Parathyroid adenoma (tissue), 2 donors: ENCODE data around the gene RASGRP1.
A peak's percentile ranks its signal among the peaks of the same experiment; 100 is the strongest.

Source experiments
- H2AFZ ChIP-seq: fragments of 300-600 bp; sonication (generic); one replicate; pipeline ENCODE4 v1.7.0; 2017; ENCODE audit warnings: antibody characterized with exemption, mild to moderate bottlenecking
- H3K27ac ChIP-seq: fragments of 300-600 bp; sonication (generic); one replicate; pipeline ENCODE4 v1.7.0; 2017
- H3K27me3 ChIP-seq: fragments of 300-600 bp; sonication (generic); one replicate; pipeline ENCODE4 v1.7.0; 2017; ENCODE audit warnings: low read length; ENCODE audit not compliant: control insufficient read depth, insufficient read depth
- H3K36me3 ChIP-seq: fragments of 300-600 bp; sonication (generic); one replicate; pipeline ENCODE4 v1.7.0; 2017; ENCODE audit warnings: low read length; ENCODE audit not compliant: control insufficient read depth, insufficient read depth
- H3K4me1 ChIP-seq: fragments of 300-600 bp; sonication (generic); one replicate; pipeline ENCODE4 v1.7.0; 2017; ENCODE audit warnings: control low read depth
- H3K4me2 ChIP-seq: fragments of 300-600 bp; sonication (generic); one replicate; pipeline ENCODE4 v1.7.0; 2017; ENCODE audit warnings: low read length
- H3K4me3 ChIP-seq: fragments of 300-600 bp; sonication (generic); one replicate; pipeline ENCODE4 v1.7.0; 2017; ENCODE audit warnings: low read depth, low read length
- H3K79me2 ChIP-seq: fragments of 300-600 bp; sonication (generic); one replicate; pipeline ENCODE4 v1.7.0; 2017; ENCODE audit warnings: control low read depth
- H3K9ac ChIP-seq: fragments of 300-600 bp; sonication (generic); one replicate; pipeline ENCODE4 v1.7.0; 2017; ENCODE audit warnings: mild to moderate bottlenecking
- H3K9me3 ChIP-seq: fragments of 300-600 bp; sonication (generic); one replicate; pipeline ENCODE4 v1.7.0; 2017; ENCODE audit warnings: low read length; ENCODE audit not compliant: control insufficient read depth
- CTCF ChIP-seq: fragments of 300-600 bp; sonication (generic); IDR thresholded peaks from one replicate; pipeline ENCODE4 v1.7.0; 2017; ENCODE audit warnings: antibody characterized with exemption, mild to moderate bottlenecking
- donor health status: primary hyperparathyroidism.

The RASGRP1 gene

GRCh38 chr15:38479266-38479665 lies 85.3 kb downstream of the RASGRP1 start:
- Histone ChIP-seq H3K9ac (no peak overlapping the region), H3K4me2 (no peak overlapping the region), H3K9me3 (no peaks in the 10 kb centered on the region), H3K36me3 (no peaks in the 10 kb centered on the region), H3K27ac (no peak overlapping the region), H3K79me2 (no peaks in the 10 kb centered on the region), H3K27me3 (no peaks in the 10 kb centered on the region), H3K4me3 (no peak overlapping the region), H3K4me1 (no peaks in the 10 kb centered on the region), H2AFZ (no peak overlapping the region)
- TF ChIP-seq CTCF = no peak

GRCh38 chr15:38477637-38478036 lies 87.0 kb downstream of the RASGRP1 start:
- no peak overlapping the region for H3K4me3 ChIP-seq
- H3K4me1 ChIP-seq = no peaks in the 10 kb centered on the region
- no peaks in the 10 kb centered on the region for H3K36me3 ChIP-seq
- no peak overlapping the region for H2AFZ ChIP-seq
- no peaks in the 10 kb centered on the region for H3K27me3 ChIP-seq
- no peak overlapping the region for H3K9ac ChIP-seq
- no peak overlapping the region for H3K4me2 ChIP-seq
- H3K79me2 ChIP-seq = no peaks in the 10 kb centered on the region
- no peak for TF ChIP-seq CTCF
- H3K9me3 ChIP-seq = no peaks in the 10 kb centered on the region
- no peak overlapping the region for H3K27ac ChIP-seq

GRCh38 chr15:38476120-38476519 lies 88.5 kb downstream of the RASGRP1 start:
- Histone ChIP-seq H3K9ac (no peak overlapping the region), H2AFZ (no peak overlapping the region), H3K4me2 (no peak overlapping the region), H3K27me3 (no peaks in the 10 kb centered on the region), H3K4me3 (no peak overlapping the region), H3K27ac (no peak overlapping the region), H3K36me3 (no peaks in the 10 kb centered on the region), H3K9me3 (no peaks in the 10 kb centered on the region), H3K4me1 (no peaks in the 10 kb centered on the region), H3K79me2 (no peaks in the 10 kb centered on the region)
- no peak for TF ChIP-seq CTCF

GRCh38 chr15:38475361-38475760 lies 89.3 kb downstream of the RASGRP1 start:
- Histone ChIP-seq H3K9ac (no peak overlapping the region), H3K4me3 (no peak overlapping the region), H3K27me3 (no peaks in the 10 kb centered on the region), H3K36me3 (no peaks in the 10 kb centered on the region), H3K9me3 (no peaks in the 10 kb centered on the region), H3K4me1 (no peaks in the 10 kb centered on the region), H3K27ac (no peak overlapping the region), H3K79me2 (no peaks in the 10 kb centered on the region), H3K4me2 (no peak overlapping the region), H2AFZ (no peak overlapping the region)
- no peak for TF ChIP-seq CTCF

- Histone ChIP-seq H3K9ac (no peak overlapping the region), H2AFZ (no peak overlapping the region), H3K4me2 (no peak overlapping the region), H3K4me1 (no peaks in the 10 kb centered on the region), H3K79me2 (no peaks in the 10 kb centered on the region), H3K27ac (no peak overlapping the region), H3K36me3 (no peaks in the 10 kb centered on the region), H3K4me3 (no peak overlapping the region), H3K9me3 (no peaks in the 10 kb centered on the region), H3K27me3 (no peaks in the 10 kb centered on the region)
- TF ChIP-seq CTCF = peak; percentile 36
These were observed 90.4 kb downstream of the RASGRP1 start for GRCh38 chr15:38474155-38474757.
